Keratinocyte (primary cell): ENCODE data around the gene CTSD. TPM values are rescaled to one million over a fixed set of nuclear protein-coding genes. Genes with fewer than 3 reads are reported as not detected.

Source experiments
- DNase-seq: peaks from one replicate; pipeline ENCODE4 v3.0.0-alpha.2; 2011; ENCODE audit warnings: low read depth, missing footprints, low spot score
- FAIRE-seq: peaks from 2 replicates; lab custom pipeline; 2011; peaks lifted over from hg19 to GRCh38; lab: Jason Lieb, UNC
- H2AFZ ChIP-seq: 2 replicates; pipeline ENCODE4 v1.6.0; 2012; ENCODE audit warnings: low read length, control low read depth, inconsistent platforms; ENCODE audit not compliant: control insufficient read depth
- H3K27ac ChIP-seq: 2 replicates; pipeline ENCODE4 v1.5.1; 2011; ENCODE audit warnings: low read length; ENCODE audit not compliant: control insufficient read depth, insufficient read depth
- H3K27me3 ChIP-seq: 3 replicates; pipeline ENCODE4 v1.6.0; 2011; ENCODE audit warnings: low read length; ENCODE audit not compliant: control insufficient read depth, insufficient read depth; ENCODE audit errors: extremely low read depth
- H3K36me3 ChIP-seq, 2 experiments: 2 replicates in 1 of 2; 3 replicates in 1 of 2; pipeline ENCODE4 v1.5.1; 2011; ENCODE audit warnings: low read length in 2 of 2, mild to moderate bottlenecking in 1 of 2; ENCODE audit not compliant: control insufficient read depth in 2 of 2, insufficient read depth in 2 of 2; ENCODE audit errors: extremely low read depth in 1 of 2
- H3K4me1 ChIP-seq: 3 replicates; pipeline ENCODE4 v1.5.1; 2011; ENCODE audit warnings: low read length; ENCODE audit not compliant: control insufficient read depth, insufficient read depth; ENCODE audit errors: extremely low read depth
- H3K4me2 ChIP-seq: 3 replicates; pipeline ENCODE4 v1.6.0; 2011; ENCODE audit warnings: low read depth, low read length; ENCODE audit not compliant: control insufficient read depth, insufficient read depth; ENCODE audit errors: extremely low read depth
- H3K4me3 ChIP-seq, 3 experiments: fragments of 200-600 bp in 1 of 3; sonication (generic) in 1 of 3; 2 replicates in 2 of 3; 3 replicates in 1 of 3; pipeline ENCODE4 v1.5.1; 2011 to 2016; ENCODE audit warnings: low read length in 3 of 3, mild to moderate bottlenecking in 3 of 3, control low read depth in 2 of 3, inconsistent platforms in 1 of 3, low read depth in 1 of 3, mixed read lengths in 1 of 3, mixed run types in 1 of 3, moderate library complexity in 1 of 3; ENCODE audit not compliant: control insufficient read depth in 2 of 3, insufficient read depth in 2 of 3; ENCODE audit errors: extremely low read depth in 1 of 3
- H3K79me2 ChIP-seq: 2 replicates; pipeline ENCODE4 v1.6.0; 2012; ENCODE audit warnings: low read length; ENCODE audit not compliant: control insufficient read depth, insufficient read depth
- H3K9ac ChIP-seq: 3 replicates; pipeline ENCODE4 v1.6.0; 2011; ENCODE audit warnings: low read length; ENCODE audit not compliant: control insufficient read depth, insufficient read depth; ENCODE audit errors: extremely low read depth
- H3K9me1 ChIP-seq: 3 replicates; pipeline ENCODE4 v1.6.0; 2011; ENCODE audit warnings: low read length; ENCODE audit not compliant: control insufficient read depth, insufficient read depth; ENCODE audit errors: extremely low read depth
- H3K9me3 ChIP-seq: 2 replicates; pipeline ENCODE4 v1.5.1; 2012; ENCODE audit warnings: low read depth, low read length; ENCODE audit not compliant: control insufficient read depth
- H4K20me1 ChIP-seq: 3 replicates; pipeline ENCODE4 v1.6.0; 2011; ENCODE audit warnings: low read length; ENCODE audit not compliant: control insufficient read depth, insufficient read depth; ENCODE audit errors: extremely low read depth
- EZH2 ChIP-seq: IDR thresholded peaks from one replicate; pipeline ENCODE4 v1.6.1; 2012; ENCODE audit warnings: inconsistent platforms, mild to moderate bottlenecking, low read length, moderate library complexity
- dilution Hi-C: fragments of 300-500 bp; cut with MboI; formaldehyde crosslinking; loops from one replicate; pipeline ENCODE4 v1.7.0; 2020; ENCODE audit warnings: low sequenced_read_pairs; ENCODE audit not compliant: extremely low pct_ligation_motif_present
- polyA plus RNA-seq, 5 experiments: library from polyadenylated mRNA; depleted of rRNA in 3 of 5; stranded (reverse) in 3 of 5; stranded (forward) in 1 of 5; unstranded in 1 of 5; fragments of >200 nt; gene quantifications; 1 replicate in 1 of 5; 2 replicates in 3 of 5; 3 replicates in 1 of 5; pipeline versions ENCODE4 v1.2.1 to v1.2.3, GENCODE V29; 2011 to 2012; ENCODE audit warnings: missing spikeins in 2 of 5, low read depth in 1 of 5, low replicate concordance in 1 of 5
- TF ChIP-seq, protein P1 (sequence below), 3 experiments: IDR thresholded peaks in 1 of 3; conservative IDR thresholded peaks in 1 of 3; optimal IDR thresholded peaks in 1 of 3; 2 replicates in 2 of 3; 3 replicates in 1 of 3; pipeline versions ENCODE3 to v1.5.1; 2011; ENCODE audit warnings: low read length in 3 of 3, mild to moderate bottlenecking in 3 of 3, moderate library complexity in 2 of 3, control low read depth in 1 of 3, inconsistent platforms in 1 of 3; ENCODE audit not compliant: insufficient read depth in 2 of 3; ENCODE audit errors: extremely low read depth in 1 of 3

CTSD gene
- polyA plus RNA-seq, 1 donor (not counting 4 experiments of a cell fraction or from before 2014, with no cell fraction given) = 152 TPM

DNA sequence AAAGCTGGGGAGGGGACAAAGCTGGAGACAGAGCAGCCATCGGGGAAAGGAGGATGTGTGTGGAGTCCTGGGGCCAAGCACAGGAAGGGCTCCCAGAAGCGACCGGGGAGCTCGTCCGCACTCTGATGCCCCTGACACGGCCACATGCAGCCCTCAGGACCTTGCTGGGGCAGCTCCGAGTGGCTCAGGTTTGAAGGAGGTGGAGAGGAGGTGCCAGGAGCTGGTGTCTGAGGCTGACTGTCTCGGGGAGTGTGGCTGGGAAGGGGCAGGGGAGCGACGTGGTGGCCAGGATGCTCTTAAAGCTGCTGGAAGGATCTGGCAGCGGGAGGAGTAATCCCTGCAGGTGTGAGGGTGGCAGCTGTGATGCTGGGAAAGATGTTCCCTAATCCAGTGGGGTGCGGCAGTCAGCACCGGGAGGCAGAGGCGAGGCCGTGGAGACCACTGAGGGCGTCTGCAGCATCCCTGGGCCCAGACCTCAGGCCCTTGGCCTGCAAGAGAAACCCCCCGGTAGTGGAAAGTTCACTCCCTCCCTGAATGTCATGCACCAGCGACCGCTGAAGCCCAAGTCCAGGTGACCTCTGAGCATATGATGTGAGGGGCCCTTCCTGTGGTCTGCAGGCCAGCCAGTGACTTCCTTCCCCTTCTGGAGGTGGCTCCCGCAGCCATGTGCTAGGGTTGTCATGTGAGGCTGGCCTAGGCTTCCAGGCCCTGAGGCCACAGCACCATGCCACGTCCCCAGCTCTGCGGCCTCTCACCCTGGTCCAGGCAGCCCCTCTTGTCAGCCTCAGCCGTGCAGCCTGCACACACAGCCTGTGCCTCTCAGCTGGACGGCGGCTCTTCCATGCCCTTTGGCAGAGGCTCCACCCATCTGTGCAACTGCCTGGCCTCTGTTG, 17.2 kb upstream of the CTSD start:
- no peaks in the 10 kb centered on the region for H3K4me1 ChIP-seq
- TF ChIP-seq, protein P1, sequence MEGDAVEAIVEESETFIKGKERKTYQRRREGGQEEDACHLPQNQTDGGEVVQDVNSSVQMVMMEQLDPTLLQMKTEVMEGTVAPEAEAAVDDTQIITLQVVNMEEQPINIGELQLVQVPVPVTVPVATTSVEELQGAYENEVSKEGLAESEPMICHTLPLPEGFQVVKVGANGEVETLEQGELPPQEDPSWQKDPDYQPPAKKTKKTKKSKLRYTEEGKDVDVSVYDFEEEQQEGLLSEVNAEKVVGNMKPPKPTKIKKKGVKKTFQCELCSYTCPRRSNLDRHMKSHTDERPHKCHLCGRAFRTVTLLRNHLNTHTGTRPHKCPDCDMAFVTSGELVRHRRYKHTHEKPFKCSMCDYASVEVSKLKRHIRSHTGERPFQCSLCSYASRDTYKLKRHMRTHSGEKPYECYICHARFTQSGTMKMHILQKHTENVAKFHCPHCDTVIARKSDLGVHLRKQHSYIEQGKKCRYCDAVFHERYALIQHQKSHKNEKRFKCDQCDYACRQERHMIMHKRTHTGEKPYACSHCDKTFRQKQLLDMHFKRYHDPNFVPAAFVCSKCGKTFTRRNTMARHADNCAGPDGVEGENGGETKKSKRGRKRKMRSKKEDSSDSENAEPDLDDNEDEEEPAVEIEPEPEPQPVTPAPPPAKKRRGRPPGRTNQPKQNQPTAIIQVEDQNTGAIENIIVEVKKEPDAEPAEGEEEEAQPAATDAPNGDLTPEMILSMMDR (optimal IDR thresholded peaks at IDR 0.05 in 1 of 3, IDR thresholded peaks at IDR 0.05 in 1 of 3, conservative IDR thresholded peaks at IDR 0.05 in 1 of 3; ENCODE audit: extremely low read depth in 1 of 3, insufficient read depth in 2 of 3, low read length in 3 of 3) = no peak
- no peak for TF ChIP-seq EZH2
- peaks cover 21% of the 10 kb centered on the region for H3K27me3 ChIP-seq
- H4K20me1 ChIP-seq = no peaks in the 10 kb centered on the region
- H2AFZ ChIP-seq = no peak overlapping the region
- no peak overlapping the region for H3K4me2 ChIP-seq
- H3K27ac ChIP-seq = no peak overlapping the region
- H3K79me2 ChIP-seq = no peaks in the 10 kb centered on the region
- DNase-seq = no peak
- no peaks in the 10 kb centered on the region for H3K9me3 ChIP-seq
- no peaks in the 10 kb centered on the region for H3K9me1 ChIP-seq
- dilution Hi-C loops = no loop called here
- no peak for FAIRE-seq
- no peak overlapping the region for H3K4me3 ChIP-seq
- H3K9ac ChIP-seq = no peak overlapping the region
- no peaks in the 10 kb centered on the region for H3K36me3 ChIP-seq

DNA sequence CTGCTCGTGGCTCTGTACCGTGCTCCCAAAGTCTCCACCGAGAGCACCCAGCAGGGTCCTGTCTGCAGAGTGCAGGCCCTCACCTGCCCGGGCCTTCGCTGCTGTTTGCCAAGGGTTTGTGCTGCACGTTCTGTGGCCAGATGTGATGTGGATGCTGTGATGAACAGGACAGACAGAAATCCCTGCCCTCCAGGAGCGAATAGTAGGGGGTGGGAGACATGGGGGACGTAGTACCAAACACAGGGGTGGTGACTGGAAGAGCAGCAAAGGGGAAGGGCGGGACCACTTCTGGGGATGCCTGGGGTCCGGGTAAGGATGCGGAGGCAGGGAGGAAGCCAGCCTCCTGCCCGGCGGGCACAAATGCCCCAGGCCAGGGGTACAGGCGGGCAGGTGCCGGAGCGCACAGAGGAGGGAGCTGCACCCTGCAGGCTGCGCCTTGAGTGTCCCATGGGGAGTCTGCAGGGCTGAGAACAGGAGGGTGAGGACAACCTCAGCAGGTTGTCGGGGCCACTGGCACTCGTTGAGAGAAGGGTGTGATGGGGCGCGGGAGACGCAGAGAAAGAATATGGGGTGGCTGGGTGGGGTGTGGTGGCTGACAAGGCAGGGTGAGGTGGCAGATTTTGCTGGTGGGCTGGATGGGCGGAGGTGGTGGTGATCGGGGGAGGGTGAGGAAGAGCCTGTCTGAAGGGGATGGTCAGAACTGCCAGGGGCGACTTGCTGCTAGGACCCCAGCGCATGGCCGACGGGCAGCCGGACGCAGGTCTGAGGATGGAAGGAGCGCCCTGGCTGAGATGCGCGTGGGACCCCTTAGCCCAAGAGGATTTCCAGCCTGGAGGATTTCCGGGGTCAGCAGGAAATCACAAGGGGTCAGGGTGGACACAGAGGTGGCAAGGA, 16.3 kb upstream of the CTSD start:
- no peak for FAIRE-seq
- H3K27me3 ChIP-seq = peaks cover 21% of the 10 kb centered on the region
- no peak overlapping the region for H2AFZ ChIP-seq
- no peaks in the 10 kb centered on the region for H3K4me1 ChIP-seq
- dilution Hi-C loops = no loop called here
- H3K79me2 ChIP-seq = no peaks in the 10 kb centered on the region
- H3K36me3 ChIP-seq = no peaks in the 10 kb centered on the region
- no peak for DNase-seq
- TF ChIP-seq, protein P1 (optimal IDR thresholded peaks at IDR 0.05 in 1 of 3, IDR thresholded peaks at IDR 0.05 in 1 of 3, conservative IDR thresholded peaks at IDR 0.05 in 1 of 3; ENCODE audit: extremely low read depth in 1 of 3, insufficient read depth in 2 of 3, low read length in 3 of 3) = no peak
- TF ChIP-seq EZH2 = no peak
- H3K27ac ChIP-seq = no peak overlapping the region
- no peaks in the 10 kb centered on the region for H4K20me1 ChIP-seq
- H3K9me3 ChIP-seq = no peaks in the 10 kb centered on the region
- no peak overlapping the region for H3K4me3 ChIP-seq
- no peak overlapping the region for H3K4me2 ChIP-seq
- H3K9me1 ChIP-seq = no peaks in the 10 kb centered on the region
- no peak overlapping the region for H3K9ac ChIP-seq
